IMR-90 (cell line): ENCODE measurements around the gene CCSER1. TPM values are rescaled to one million over a fixed set of nuclear protein-coding genes. Genes with fewer than 3 reads are reported as not detected.

Experiments used
- ATAC-seq: fragments of 200-7000 bp; cut with Tn5 transposase; 2 replicates; pipeline ENCODE4 v1.9.1; 2020; ENCODE audit warnings: low read depth, mild to moderate bottlenecking, moderate library complexity
- BruUV-seq: library from RNA; stranded (reverse); fragments of 400-500 nt; replicated peaks from 2 replicates; lab custom pipeline; 2021; lab: Mats Ljungman, UMichigan
- CTCF ChIA-PET: fragments of 300-600 bp; formaldehyde crosslinking; extraction: SDS; loops from one replicate; lab custom pipeline; 2021; ENCODE audit warnings: antibody characterized with exemption; lab: Yijun Ruan, JAX
- POLR2A ChIA-PET: fragments of 300-600 bp; sonication (Branson Sonifier 250); formaldehyde crosslinking; loops from one replicate; lab custom pipeline; 2022; ENCODE audit warnings: antibody characterized with exemption; ENCODE audit not compliant: unreplicated experiment; lab: Charles Lee
- DNase-seq: peaks from one replicate; pipeline ENCODE4 v3.0.0; 2013
- H2AFZ ChIP-seq: replicated peaks from 2 replicates; pipeline ENCODE3; 2013; ENCODE audit warnings: low read length, mild to moderate bottlenecking; ENCODE audit not compliant: poor library complexity
- H2AK5ac ChIP-seq: 2 replicates; pipeline ENCODE4 v1.6.1; 2013; ENCODE audit warnings: low read depth, low read length, inconsistent platforms
- H2AK9ac ChIP-seq: replicated peaks from 2 replicates; pipeline ENCODE3; 2013; ENCODE audit warnings: mild to moderate bottlenecking, low read depth, low read length, moderate library complexity; ENCODE audit not compliant: poor library complexity
- H2BK120ac ChIP-seq: 2 replicates; pipeline ENCODE4 v1.6.1; 2013; ENCODE audit warnings: low read depth, low read length, inconsistent platforms
- H2BK15ac ChIP-seq: 3 replicates; pipeline ENCODE4 v1.6.1; 2013; ENCODE audit warnings: low read depth, low read length, inconsistent platforms
- H2BK20ac ChIP-seq: 2 replicates; pipeline ENCODE4 v1.6.1; 2013; ENCODE audit warnings: low read depth, mild to moderate bottlenecking, inconsistent platforms, low read length, moderate library complexity
- H2BK5ac ChIP-seq: 2 replicates; pipeline ENCODE4 v1.6.1; 2013; ENCODE audit warnings: mild to moderate bottlenecking, low read depth, low read length, inconsistent platforms; ENCODE audit not compliant: poor library complexity, severe bottlenecking
- H3K14ac ChIP-seq: replicated peaks from 2 replicates; pipeline ENCODE4 v1.6.1; 2013; ENCODE audit warnings: low read depth, low read length, inconsistent platforms
- H3K18ac ChIP-seq: 2 replicates; pipeline ENCODE4 v1.6.1; 2013; ENCODE audit warnings: low read depth, low read length, control low read depth
- H3K23ac ChIP-seq: 2 replicates; pipeline ENCODE4 v1.6.1; 2013; ENCODE audit warnings: low read depth, low read length, inconsistent platforms
- H3K27ac ChIP-seq: 2 replicates; pipeline ENCODE4 v1.5.1; 2013; ENCODE audit warnings: mild to moderate bottlenecking, control low read depth, low read length; ENCODE audit not compliant: insufficient read depth
- H3K27me3 ChIP-seq: 2 replicates; pipeline ENCODE4 v1.6.1; 2013; ENCODE audit warnings: low read length; ENCODE audit not compliant: control insufficient read depth, insufficient read depth
- H3K36me3 ChIP-seq: 2 replicates; pipeline ENCODE4 v1.6.1; 2013; ENCODE audit warnings: low read length, mixed read lengths; ENCODE audit not compliant: control insufficient read depth, insufficient read depth
- H3K4ac ChIP-seq: 2 replicates; pipeline ENCODE4 v1.6.1; 2013; ENCODE audit warnings: low read depth, low read length, inconsistent platforms
- H3K4me1 ChIP-seq: 2 replicates; pipeline ENCODE4 v1.6.1; 2013; ENCODE audit warnings: low read length, mixed read lengths; ENCODE audit not compliant: control insufficient read depth, insufficient read depth
- H3K4me2 ChIP-seq: 2 replicates; pipeline ENCODE4 v1.6.1; 2013; ENCODE audit warnings: low read depth, mild to moderate bottlenecking, control low read depth, low read length, moderate library complexity
- H3K4me3 ChIP-seq: 2 replicates; pipeline ENCODE4 v1.5.1; 2013; ENCODE audit warnings: low read depth, mild to moderate bottlenecking, control low read depth, low read length, moderate library complexity; ENCODE audit not compliant: insufficient read depth
- H3K56ac ChIP-seq: 2 replicates; pipeline ENCODE4 v1.6.1; 2013; ENCODE audit warnings: low read length, inconsistent platforms; ENCODE audit not compliant: insufficient read depth; ENCODE audit errors: extremely low read depth
- H3K79me1 ChIP-seq, 2 experiments: 2 replicates each; pipeline ENCODE4 v1.6.1; 2013; ENCODE audit warnings: low read length in 2 of 2, inconsistent platforms in 1 of 2, low read depth in 1 of 2
- H3K9ac ChIP-seq: 2 replicates; pipeline ENCODE4 v1.6.1; 2013; ENCODE audit warnings: low read depth, low read length, control low read depth
- H3K9me1 ChIP-seq: 2 replicates; pipeline ENCODE4 v1.6.1; 2013; ENCODE audit warnings: low read length, inconsistent platforms; ENCODE audit not compliant: insufficient read depth
- H3K9me3 ChIP-seq: 2 replicates; pipeline ENCODE4 v1.6.1; 2013; ENCODE audit warnings: low read length; ENCODE audit not compliant: control insufficient read depth, insufficient read depth
- H4K20me1 ChIP-seq: 2 replicates; pipeline ENCODE4 v1.6.1; 2013; ENCODE audit warnings: low read length, inconsistent platforms; ENCODE audit not compliant: insufficient read depth
- H4K5ac ChIP-seq: 2 replicates; pipeline ENCODE4 v1.6.1; 2013; ENCODE audit warnings: mild to moderate bottlenecking, low read depth, low read length, control low read depth
- H4K8ac ChIP-seq, 2 experiments: 2 replicates each; pipeline ENCODE4 v1.6.1; 2013; ENCODE audit warnings: low read depth in 2 of 2, low read length in 2 of 2, control low read depth in 1 of 2, inconsistent platforms in 1 of 2
- H4K91ac ChIP-seq: 2 replicates; pipeline ENCODE4 v1.6.1; 2013; ENCODE audit warnings: low read depth, low read length, inconsistent platforms; ENCODE audit not compliant: insufficient read depth
- BHLHE40 ChIP-seq: fragments of 150-350 bp; IDR thresholded peaks from 2 replicates; pipeline ENCODE4 v1.6.1; 2016; ENCODE audit warnings: mild to moderate bottlenecking, low read depth, low read length
- CEBPB ChIP-seq: IDR thresholded peaks from 2 replicates; pipeline ENCODE4 v1.6.1; 2012; ENCODE audit warnings: low read depth, low read length, improper control_type of control experiment
- CHD1 ChIP-seq: IDR thresholded peaks from 2 replicates; pipeline ENCODE4 v1.6.1; 2012; ENCODE audit warnings: low read depth, low read length, improper control_type of control experiment
- FOS ChIP-seq: fragments of 150-350 bp; IDR thresholded peaks from 2 replicates; pipeline ENCODE4 v1.6.1; 2016; ENCODE audit warnings: low read depth, low read length
- MAFK ChIP-seq: IDR thresholded peaks from 2 replicates; pipeline ENCODE4 v1.6.1; 2012; ENCODE audit warnings: low read depth, low read length, improper control_type of control experiment
- MAZ ChIP-seq: IDR thresholded peaks from 2 replicates; pipeline ENCODE4 v1.6.1; 2012; ENCODE audit warnings: low read depth, mild to moderate bottlenecking, low read length, improper control_type of control experiment, moderate library complexity, borderline replicate concordance
- MXI1 ChIP-seq: IDR thresholded peaks from 2 replicates; pipeline ENCODE4 v1.6.1; 2012; ENCODE audit warnings: low read depth, mild to moderate bottlenecking, low read length, moderate library complexity, borderline replicate concordance
- NFE2L2 ChIP-seq: fragments of 150-350 bp; IDR thresholded peaks from 2 replicates; pipeline ENCODE4 v1.6.1; 2016; ENCODE audit warnings: low read depth, mild to moderate bottlenecking, low read length
- POLR2A ChIP-seq: IDR thresholded peaks from 2 replicates; pipeline ENCODE4 v1.6.1; 2012; ENCODE audit warnings: mild to moderate bottlenecking, low read depth, low read length
- RAD21 ChIP-seq: IDR thresholded peaks from 2 replicates; pipeline ENCODE4 v1.6.1; 2012; ENCODE audit warnings: low read length, improper control_type of control experiment
- RCOR1 ChIP-seq: IDR thresholded peaks from 2 replicates; pipeline ENCODE4 v1.6.1; 2012; ENCODE audit warnings: mild to moderate bottlenecking, low read length, improper control_type of control experiment; ENCODE audit not compliant: insufficient replicate concordance
- RFX5 ChIP-seq: IDR thresholded peaks from 2 replicates; pipeline ENCODE4 v1.8.0; 2012; ENCODE audit warnings: low read depth, mild to moderate bottlenecking, low read length, moderate library complexity
- SMC3 ChIP-seq: fragments of 150-350 bp; IDR thresholded peaks from 2 replicates; pipeline ENCODE4 v1.6.1; 2016; ENCODE audit warnings: low read depth, mild to moderate bottlenecking, antibody characterized with exemption, low read length, moderate library complexity
- WGBS, 2 experiments: methylation state at CpG; one replicate each; pipeline versions ENCODE4 v1.1.5 to v1.1.7; 2013; ENCODE audit warnings: missing lambda C conversion rate in 2 of 2; ENCODE audit not compliant: insufficient read length in 1 of 2; ENCODE audit errors: extremely low coverage in 2 of 2; 5-methylcytosine and 5-hydroxymethylcytosine counted together
- dilution Hi-C: fragments of 300-500 bp; cut with HindIII; formaldehyde crosslinking; loops from one replicate; pipeline ENCODE4 v1.14.3; 2018; ENCODE audit warnings: low sequenced_read_pairs; ENCODE audit not compliant: unreplicated experiment
- in situ Hi-C: fragments of 300-500 bp; cut with MboI; formaldehyde crosslinking; loops from 3 replicates; pipeline ENCODE4 v1.14.3; 2019; ENCODE audit warnings: low sequenced_read_pairs, inconsistent platforms, mixed read lengths
- intact Hi-C: fragments of 100-400 bp; cut with micrococcal nuclease; formaldehyde crosslinking; loops from 2 replicates; pipeline ENCODE4 v1.10.0; 2022
- polyA plus RNA-seq, 3 experiments: library from polyadenylated mRNA; depleted of rRNA; stranded (reverse); fragments of >200 nt; gene quantifications; 2 replicates each; pipeline ENCODE4 v1.2.3, GENCODE V29; 2012; ENCODE audit warnings: low replicate concordance in 1 of 3
- total RNA-seq: library from RNA; depleted of rRNA; stranded (reverse); fragments of >200 nt; gene quantifications from 2 replicates; pipeline ENCODE4 v1.2.3, GENCODE V29; 2012
- TF ChIP-seq, protein P1 (sequence below): fragments of 150-350 bp; IDR thresholded peaks from 2 replicates; pipeline ENCODE4 v1.6.1; 2017; ENCODE audit warnings: mild to moderate bottlenecking, antibody characterized with exemption, low read length, low read depth
- TF ChIP-seq, protein P2 (sequence below): fragments of 150-350 bp; IDR thresholded peaks from 2 replicates; pipeline ENCODE4 v1.6.1; 2016; ENCODE audit warnings: low read depth, mild to moderate bottlenecking, low read length, moderate library complexity, borderline replicate concordance
- TF ChIP-seq, protein P3 (sequence below): conservative IDR thresholded peaks from 2 replicates; pipeline ENCODE4 v1.5.1; 2012; ENCODE audit warnings: mild to moderate bottlenecking, low read depth, low read length, improper control_type of control experiment

CCSER1 gene
- total and polyA plus RNA-seq, 2 of the 4 experiments (the other 2 are of a cell fraction), result not detected

DNA sequence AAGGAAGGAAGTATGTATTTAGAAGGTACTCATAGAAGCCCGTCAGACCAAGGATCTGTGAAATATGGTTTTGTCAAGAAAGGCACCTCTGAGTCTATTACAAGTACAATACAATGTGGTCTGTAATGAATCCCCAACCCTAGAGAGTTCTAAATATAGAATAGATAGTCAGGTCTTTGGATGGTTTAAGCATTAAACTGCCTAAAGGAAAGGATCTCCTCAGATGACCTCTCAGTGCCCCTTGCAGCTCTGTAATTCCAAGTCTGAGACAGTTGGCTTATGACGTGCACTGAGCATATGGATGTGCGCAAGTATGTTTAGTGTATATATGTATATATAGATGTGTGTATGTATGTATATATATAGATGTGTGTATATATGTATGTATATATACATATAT, 62.0 kb downstream of the CCSER1 start:
- in situ Hi-C loops, result no loop called here
- ATAC-seq, result no peak
- no TSS peak for BruUV-seq

More for the DNA sequence above, 62.0 kb downstream of the CCSER1 start:
- ChIA-PET CTCF (no interaction called here), POLR2A (no interaction called here)
- no peak overlapping the region for H2AK5ac ChIP-seq
- H2BK120ac ChIP-seq, result no peak overlapping the region
- no peaks in the 10 kb centered on the region for H3K79me1 ChIP-seq
- H3K23ac ChIP-seq, result no peak overlapping the region
- H3K9me1 ChIP-seq, result no peaks in the 10 kb centered on the region
- H3K4me1 ChIP-seq, result no peaks in the 10 kb centered on the region
- H2BK20ac ChIP-seq, result no peak overlapping the region
- H3K4me2 ChIP-seq, result no peak overlapping the region
- no peak overlapping the region for H2AFZ ChIP-seq
- no peak overlapping the region for H3K18ac ChIP-seq
- no peak overlapping the region for H4K91ac ChIP-seq
- H2BK5ac ChIP-seq, result no peak overlapping the region
- H3K4ac ChIP-seq, result no peak overlapping the region
- no peak overlapping the region for H2AK9ac ChIP-seq
- H3K27me3 ChIP-seq, result no peaks in the 10 kb centered on the region
- H2BK15ac ChIP-seq, result no peak overlapping the region
- H3K9ac ChIP-seq, result no peak overlapping the region
- WGBS, 2 experiments, result no CpG with 5 or more reads among the region's 3 CpGs
- H3K9me3 ChIP-seq, result no peaks in the 10 kb centered on the region
- DNase-seq, result no peak
- no peak overlapping the region for H3K27ac ChIP-seq
- dilution Hi-C loops, result no loop called here
- H3K14ac ChIP-seq, result no peak overlapping the region
- no peak overlapping the region for H4K8ac ChIP-seq
- intact Hi-C loops, result no loop called here
- no peaks in the 10 kb centered on the region for H3K36me3 ChIP-seq
- no peaks in the 10 kb centered on the region for H4K20me1 ChIP-seq
- no peak overlapping the region for H4K5ac ChIP-seq
- TF ChIP-seq, protein P1, sequence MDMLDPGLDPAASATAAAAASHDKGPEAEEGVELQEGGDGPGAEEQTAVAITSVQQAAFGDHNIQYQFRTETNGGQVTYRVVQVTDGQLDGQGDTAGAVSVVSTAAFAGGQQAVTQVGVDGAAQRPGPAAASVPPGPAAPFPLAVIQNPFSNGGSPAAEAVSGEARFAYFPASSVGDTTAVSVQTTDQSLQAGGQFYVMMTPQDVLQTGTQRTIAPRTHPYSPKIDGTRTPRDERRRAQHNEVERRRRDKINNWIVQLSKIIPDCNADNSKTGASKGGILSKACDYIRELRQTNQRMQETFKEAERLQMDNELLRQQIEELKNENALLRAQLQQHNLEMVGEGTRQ, result no peak
- no peak for TF ChIP-seq FOS
- TF ChIP-seq NFE2L2, result no peak
- TF ChIP-seq, protein P2, sequence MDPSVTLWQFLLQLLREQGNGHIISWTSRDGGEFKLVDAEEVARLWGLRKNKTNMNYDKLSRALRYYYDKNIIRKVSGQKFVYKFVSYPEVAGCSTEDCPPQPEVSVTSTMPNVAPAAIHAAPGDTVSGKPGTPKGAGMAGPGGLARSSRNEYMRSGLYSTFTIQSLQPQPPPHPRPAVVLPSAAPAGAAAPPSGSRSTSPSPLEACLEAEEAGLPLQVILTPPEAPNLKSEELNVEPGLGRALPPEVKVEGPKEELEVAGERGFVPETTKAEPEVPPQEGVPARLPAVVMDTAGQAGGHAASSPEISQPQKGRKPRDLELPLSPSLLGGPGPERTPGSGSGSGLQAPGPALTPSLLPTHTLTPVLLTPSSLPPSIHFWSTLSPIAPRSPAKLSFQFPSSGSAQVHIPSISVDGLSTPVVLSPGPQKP, result no peak
- no peak for TF ChIP-seq CEBPB
- no peak for TF ChIP-seq MXI1
- no peak for TF ChIP-seq BHLHE40
- no peak for TF ChIP-seq SMC3
- no peak for TF ChIP-seq RFX5
- TF ChIP-seq, protein P3, sequence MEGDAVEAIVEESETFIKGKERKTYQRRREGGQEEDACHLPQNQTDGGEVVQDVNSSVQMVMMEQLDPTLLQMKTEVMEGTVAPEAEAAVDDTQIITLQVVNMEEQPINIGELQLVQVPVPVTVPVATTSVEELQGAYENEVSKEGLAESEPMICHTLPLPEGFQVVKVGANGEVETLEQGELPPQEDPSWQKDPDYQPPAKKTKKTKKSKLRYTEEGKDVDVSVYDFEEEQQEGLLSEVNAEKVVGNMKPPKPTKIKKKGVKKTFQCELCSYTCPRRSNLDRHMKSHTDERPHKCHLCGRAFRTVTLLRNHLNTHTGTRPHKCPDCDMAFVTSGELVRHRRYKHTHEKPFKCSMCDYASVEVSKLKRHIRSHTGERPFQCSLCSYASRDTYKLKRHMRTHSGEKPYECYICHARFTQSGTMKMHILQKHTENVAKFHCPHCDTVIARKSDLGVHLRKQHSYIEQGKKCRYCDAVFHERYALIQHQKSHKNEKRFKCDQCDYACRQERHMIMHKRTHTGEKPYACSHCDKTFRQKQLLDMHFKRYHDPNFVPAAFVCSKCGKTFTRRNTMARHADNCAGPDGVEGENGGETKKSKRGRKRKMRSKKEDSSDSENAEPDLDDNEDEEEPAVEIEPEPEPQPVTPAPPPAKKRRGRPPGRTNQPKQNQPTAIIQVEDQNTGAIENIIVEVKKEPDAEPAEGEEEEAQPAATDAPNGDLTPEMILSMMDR, result no peak
- no peak for TF ChIP-seq MAZ
- TF ChIP-seq CHD1, result no peak
- TF ChIP-seq MAFK, result no peak
- TF ChIP-seq POLR2A, result no peak
- TF ChIP-seq RCOR1, result no peak
- no peak for TF ChIP-seq RAD21
- no peak overlapping the region for H3K56ac ChIP-seq
- no peak overlapping the region for H3K4me3 ChIP-seq
